ENCODE data around the gene RMRP.

DNA sequence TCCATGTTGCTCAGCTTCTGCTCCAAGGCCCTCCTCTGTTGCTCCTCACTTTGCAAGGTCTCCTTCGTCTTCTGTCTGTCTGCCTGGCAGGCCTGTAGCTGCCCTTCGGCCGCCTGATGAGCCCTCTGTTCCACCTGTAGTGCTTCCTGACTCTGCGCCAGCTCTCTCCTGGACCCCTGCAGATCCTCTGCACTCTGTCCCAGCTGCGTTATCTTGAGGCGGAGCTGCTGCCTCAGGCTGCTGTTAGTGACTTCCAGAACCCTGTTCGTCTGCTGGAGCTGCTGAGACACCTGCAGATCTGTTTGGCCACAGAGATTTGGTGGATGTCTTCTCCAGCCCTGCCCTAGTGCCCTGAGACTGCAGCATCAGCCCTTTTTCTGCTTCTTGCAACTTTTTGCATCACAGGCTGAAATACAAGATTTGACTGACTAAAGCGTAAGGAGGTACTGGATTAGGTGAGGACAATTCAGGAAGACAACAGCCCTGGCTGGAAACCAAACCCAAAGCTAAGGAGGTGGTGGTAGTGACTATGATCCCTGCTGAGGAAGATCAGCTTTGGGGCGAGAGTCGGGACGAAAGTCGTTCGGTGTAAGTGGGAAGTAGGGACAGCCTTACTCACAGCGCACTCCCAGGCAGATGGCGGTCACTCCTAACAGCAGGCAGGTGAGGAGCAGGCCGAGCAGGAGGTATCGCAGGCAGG is 41.7 kb downstream of the RMRP start:
- TF ChIP-seq EZH2 (IDR thresholded peaks at IDR 0.05; ENCODE audit: borderline replicate concordance, low read depth, low read length, severe bottlenecking) = no peak
- TF ChIP-seq, protein P1, sequence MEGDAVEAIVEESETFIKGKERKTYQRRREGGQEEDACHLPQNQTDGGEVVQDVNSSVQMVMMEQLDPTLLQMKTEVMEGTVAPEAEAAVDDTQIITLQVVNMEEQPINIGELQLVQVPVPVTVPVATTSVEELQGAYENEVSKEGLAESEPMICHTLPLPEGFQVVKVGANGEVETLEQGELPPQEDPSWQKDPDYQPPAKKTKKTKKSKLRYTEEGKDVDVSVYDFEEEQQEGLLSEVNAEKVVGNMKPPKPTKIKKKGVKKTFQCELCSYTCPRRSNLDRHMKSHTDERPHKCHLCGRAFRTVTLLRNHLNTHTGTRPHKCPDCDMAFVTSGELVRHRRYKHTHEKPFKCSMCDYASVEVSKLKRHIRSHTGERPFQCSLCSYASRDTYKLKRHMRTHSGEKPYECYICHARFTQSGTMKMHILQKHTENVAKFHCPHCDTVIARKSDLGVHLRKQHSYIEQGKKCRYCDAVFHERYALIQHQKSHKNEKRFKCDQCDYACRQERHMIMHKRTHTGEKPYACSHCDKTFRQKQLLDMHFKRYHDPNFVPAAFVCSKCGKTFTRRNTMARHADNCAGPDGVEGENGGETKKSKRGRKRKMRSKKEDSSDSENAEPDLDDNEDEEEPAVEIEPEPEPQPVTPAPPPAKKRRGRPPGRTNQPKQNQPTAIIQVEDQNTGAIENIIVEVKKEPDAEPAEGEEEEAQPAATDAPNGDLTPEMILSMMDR (IDR thresholded peaks at IDR 0.05; ENCODE audit: borderline replicate concordance, extremely low read depth, low read length, poor library complexity, severe bottlenecking) = no peak

All from DND-41 (cell line).